Bronchial smooth muscle cell (primary cell): ENCODE results near the gene FSTL1. TPM values are rescaled to one million over a fixed set of nuclear protein-coding genes. Genes with fewer than 3 reads are reported as not detected.

Experiments used
- total RNA-seq: library from RNA; depleted of rRNA; stranded (reverse); fragments of >200 nt; gene quantifications from 2 replicates; pipeline ENCODE4 v1.2.1, GENCODE V29; 2014

Gene FSTL1
- 526 and 654 TPM in 2 replicates for total RNA-seq

GRCh38 chr3:120450600-120451271, at the start of gene FSTL1:
Gene FSTL1, minus strand, starts transcription at chr3:120450992. Its CDS starts 246 bp downstream, at chr3:120450746.

GRCh38 chr3:120348991-120349854, 101.6 kb downstream of the FSTL1 start, which contains the start of gene LRRC58:
Gene LRRC58, minus strand, starts transcription at chr3:120349354. Its CDS starts 111 bp downstream, at chr3:120349243.

Other genes starting within 250 kb of the FSTL1 start
- 0.09 and 0.32 TPM in 2 replicates for gene GPR156, start 165.8 kb downstream of the FSTL1 start, total RNA-seq
- gene LRRC58, start 101.6 kb downstream of the FSTL1 start, total RNA-seq = 11.4 and 16.5 TPM in 2 replicates
- gene NDUFB4, start 145.3 kb upstream of the FSTL1 start, total RNA-seq = 32.9 and 36.3 TPM in 2 replicates
- 0.26 and 0.32 TPM in 2 replicates for gene HGD, start 231.2 kb upstream of the FSTL1 start, total RNA-seq